IMR-90 (cell line): ENCODE measurements around the gene HAAO. TPM values are rescaled to one million over a fixed set of nuclear protein-coding genes. Genes with fewer than 3 reads are reported as not detected.

Experiments
- ATAC-seq: fragments of 200-7000 bp; cut with Tn5 transposase; 2 replicates; pipeline ENCODE4 v1.9.1; 2020; ENCODE audit warnings: low read depth, mild to moderate bottlenecking, moderate library complexity
- BruUV-seq: library from RNA; stranded (reverse); fragments of 400-500 nt; replicated peaks from 2 replicates; lab custom pipeline; 2021; lab: Mats Ljungman, UMichigan
- CTCF ChIA-PET: fragments of 300-600 bp; formaldehyde crosslinking; extraction: SDS; loops from one replicate; lab custom pipeline; 2021; ENCODE audit warnings: antibody characterized with exemption; lab: Yijun Ruan, JAX
- POLR2A ChIA-PET: fragments of 300-600 bp; sonication (Branson Sonifier 250); formaldehyde crosslinking; loops from one replicate; lab custom pipeline; 2022; ENCODE audit warnings: antibody characterized with exemption; ENCODE audit not compliant: unreplicated experiment; lab: Charles Lee
- DNase-seq: peaks from one replicate; pipeline ENCODE4 v3.0.0; 2013
- H2AFZ ChIP-seq: replicated peaks from 2 replicates; pipeline ENCODE3; 2013; ENCODE audit warnings: low read length, mild to moderate bottlenecking; ENCODE audit not compliant: poor library complexity
- H2AK5ac ChIP-seq: 2 replicates; pipeline ENCODE4 v1.6.1; 2013; ENCODE audit warnings: low read depth, low read length, inconsistent platforms
- H2AK9ac ChIP-seq: replicated peaks from 2 replicates; pipeline ENCODE3; 2013; ENCODE audit warnings: mild to moderate bottlenecking, low read depth, low read length, moderate library complexity; ENCODE audit not compliant: poor library complexity
- H2BK120ac ChIP-seq: 2 replicates; pipeline ENCODE4 v1.6.1; 2013; ENCODE audit warnings: low read depth, low read length, inconsistent platforms
- H2BK15ac ChIP-seq: 3 replicates; pipeline ENCODE4 v1.6.1; 2013; ENCODE audit warnings: low read depth, low read length, inconsistent platforms
- H2BK20ac ChIP-seq: 2 replicates; pipeline ENCODE4 v1.6.1; 2013; ENCODE audit warnings: low read depth, mild to moderate bottlenecking, inconsistent platforms, low read length, moderate library complexity
- H2BK5ac ChIP-seq: 2 replicates; pipeline ENCODE4 v1.6.1; 2013; ENCODE audit warnings: mild to moderate bottlenecking, low read depth, low read length, inconsistent platforms; ENCODE audit not compliant: poor library complexity, severe bottlenecking
- H3K14ac ChIP-seq: replicated peaks from 2 replicates; pipeline ENCODE4 v1.6.1; 2013; ENCODE audit warnings: low read depth, low read length, inconsistent platforms
- H3K18ac ChIP-seq: 2 replicates; pipeline ENCODE4 v1.6.1; 2013; ENCODE audit warnings: low read depth, low read length, control low read depth
- H3K23ac ChIP-seq: 2 replicates; pipeline ENCODE4 v1.6.1; 2013; ENCODE audit warnings: low read depth, low read length, inconsistent platforms
- H3K27ac ChIP-seq: 2 replicates; pipeline ENCODE4 v1.5.1; 2013; ENCODE audit warnings: mild to moderate bottlenecking, control low read depth, low read length; ENCODE audit not compliant: insufficient read depth
- H3K27me3 ChIP-seq: 2 replicates; pipeline ENCODE4 v1.6.1; 2013; ENCODE audit warnings: low read length; ENCODE audit not compliant: control insufficient read depth, insufficient read depth
- H3K36me3 ChIP-seq: 2 replicates; pipeline ENCODE4 v1.6.1; 2013; ENCODE audit warnings: low read length, mixed read lengths; ENCODE audit not compliant: control insufficient read depth, insufficient read depth
- H3K4ac ChIP-seq: 2 replicates; pipeline ENCODE4 v1.6.1; 2013; ENCODE audit warnings: low read depth, low read length, inconsistent platforms
- H3K4me1 ChIP-seq: 2 replicates; pipeline ENCODE4 v1.6.1; 2013; ENCODE audit warnings: low read length, mixed read lengths; ENCODE audit not compliant: control insufficient read depth, insufficient read depth
- H3K4me2 ChIP-seq: 2 replicates; pipeline ENCODE4 v1.6.1; 2013; ENCODE audit warnings: low read depth, mild to moderate bottlenecking, control low read depth, low read length, moderate library complexity
- H3K4me3 ChIP-seq: 2 replicates; pipeline ENCODE4 v1.5.1; 2013; ENCODE audit warnings: low read depth, mild to moderate bottlenecking, control low read depth, low read length, moderate library complexity; ENCODE audit not compliant: insufficient read depth
- H3K56ac ChIP-seq: 2 replicates; pipeline ENCODE4 v1.6.1; 2013; ENCODE audit warnings: low read length, inconsistent platforms; ENCODE audit not compliant: insufficient read depth; ENCODE audit errors: extremely low read depth
- H3K79me1 ChIP-seq, 2 experiments: 2 replicates each; pipeline ENCODE4 v1.6.1; 2013; ENCODE audit warnings: low read length in 2 of 2, inconsistent platforms in 1 of 2, low read depth in 1 of 2
- H3K9ac ChIP-seq: 2 replicates; pipeline ENCODE4 v1.6.1; 2013; ENCODE audit warnings: low read depth, low read length, control low read depth
- H3K9me1 ChIP-seq: 2 replicates; pipeline ENCODE4 v1.6.1; 2013; ENCODE audit warnings: low read length, inconsistent platforms; ENCODE audit not compliant: insufficient read depth
- H3K9me3 ChIP-seq: 2 replicates; pipeline ENCODE4 v1.6.1; 2013; ENCODE audit warnings: low read length; ENCODE audit not compliant: control insufficient read depth, insufficient read depth
- H4K20me1 ChIP-seq: 2 replicates; pipeline ENCODE4 v1.6.1; 2013; ENCODE audit warnings: low read length, inconsistent platforms; ENCODE audit not compliant: insufficient read depth
- H4K5ac ChIP-seq: 2 replicates; pipeline ENCODE4 v1.6.1; 2013; ENCODE audit warnings: mild to moderate bottlenecking, low read depth, low read length, control low read depth
- H4K8ac ChIP-seq, 2 experiments: 2 replicates each; pipeline ENCODE4 v1.6.1; 2013; ENCODE audit warnings: low read depth in 2 of 2, low read length in 2 of 2, control low read depth in 1 of 2, inconsistent platforms in 1 of 2
- H4K91ac ChIP-seq: 2 replicates; pipeline ENCODE4 v1.6.1; 2013; ENCODE audit warnings: low read depth, low read length, inconsistent platforms; ENCODE audit not compliant: insufficient read depth
- BHLHE40 ChIP-seq: fragments of 150-350 bp; IDR thresholded peaks from 2 replicates; pipeline ENCODE4 v1.6.1; 2016; ENCODE audit warnings: mild to moderate bottlenecking, low read depth, low read length
- CEBPB ChIP-seq: IDR thresholded peaks from 2 replicates; pipeline ENCODE4 v1.6.1; 2012; ENCODE audit warnings: low read depth, low read length, improper control_type of control experiment
- CHD1 ChIP-seq: IDR thresholded peaks from 2 replicates; pipeline ENCODE4 v1.6.1; 2012; ENCODE audit warnings: low read depth, low read length, improper control_type of control experiment
- FOS ChIP-seq: fragments of 150-350 bp; IDR thresholded peaks from 2 replicates; pipeline ENCODE4 v1.6.1; 2016; ENCODE audit warnings: low read depth, low read length
- MAFK ChIP-seq: IDR thresholded peaks from 2 replicates; pipeline ENCODE4 v1.6.1; 2012; ENCODE audit warnings: low read depth, low read length, improper control_type of control experiment
- MAZ ChIP-seq: IDR thresholded peaks from 2 replicates; pipeline ENCODE4 v1.6.1; 2012; ENCODE audit warnings: low read depth, mild to moderate bottlenecking, low read length, improper control_type of control experiment, moderate library complexity, borderline replicate concordance
- MXI1 ChIP-seq: IDR thresholded peaks from 2 replicates; pipeline ENCODE4 v1.6.1; 2012; ENCODE audit warnings: low read depth, mild to moderate bottlenecking, low read length, moderate library complexity, borderline replicate concordance
- NFE2L2 ChIP-seq: fragments of 150-350 bp; IDR thresholded peaks from 2 replicates; pipeline ENCODE4 v1.6.1; 2016; ENCODE audit warnings: low read depth, mild to moderate bottlenecking, low read length
- POLR2A ChIP-seq: IDR thresholded peaks from 2 replicates; pipeline ENCODE4 v1.6.1; 2012; ENCODE audit warnings: mild to moderate bottlenecking, low read depth, low read length
- RAD21 ChIP-seq: IDR thresholded peaks from 2 replicates; pipeline ENCODE4 v1.6.1; 2012; ENCODE audit warnings: low read length, improper control_type of control experiment
- RCOR1 ChIP-seq: IDR thresholded peaks from 2 replicates; pipeline ENCODE4 v1.6.1; 2012; ENCODE audit warnings: mild to moderate bottlenecking, low read length, improper control_type of control experiment; ENCODE audit not compliant: insufficient replicate concordance
- RFX5 ChIP-seq: IDR thresholded peaks from 2 replicates; pipeline ENCODE4 v1.8.0; 2012; ENCODE audit warnings: low read depth, mild to moderate bottlenecking, low read length, moderate library complexity
- SMC3 ChIP-seq: fragments of 150-350 bp; IDR thresholded peaks from 2 replicates; pipeline ENCODE4 v1.6.1; 2016; ENCODE audit warnings: low read depth, mild to moderate bottlenecking, antibody characterized with exemption, low read length, moderate library complexity
- USF2 ChIP-seq: fragments of 150-350 bp; IDR thresholded peaks from 2 replicates; pipeline ENCODE4 v1.6.1; 2017; ENCODE audit warnings: mild to moderate bottlenecking, antibody characterized with exemption, low read length, low read depth
- WGBS, 2 experiments: methylation state at CpG; one replicate each; pipeline versions ENCODE4 v1.1.5 to v1.1.7; 2013; ENCODE audit warnings: missing lambda C conversion rate in 2 of 2; ENCODE audit not compliant: insufficient read length in 1 of 2; ENCODE audit errors: extremely low coverage in 2 of 2; 5-methylcytosine and 5-hydroxymethylcytosine counted together
- dilution Hi-C: fragments of 300-500 bp; cut with HindIII; formaldehyde crosslinking; loops from one replicate; pipeline ENCODE4 v1.14.3; 2018; ENCODE audit warnings: low sequenced_read_pairs; ENCODE audit not compliant: unreplicated experiment
- in situ Hi-C: fragments of 300-500 bp; cut with MboI; formaldehyde crosslinking; loops from 3 replicates; pipeline ENCODE4 v1.14.3; 2019; ENCODE audit warnings: low sequenced_read_pairs, inconsistent platforms, mixed read lengths
- intact Hi-C: fragments of 100-400 bp; cut with micrococcal nuclease; formaldehyde crosslinking; loops from 2 replicates; pipeline ENCODE4 v1.10.0; 2022
- polyA plus RNA-seq, 3 experiments: library from polyadenylated mRNA; depleted of rRNA; stranded (reverse); fragments of >200 nt; gene quantifications; 2 replicates each; pipeline ENCODE4 v1.2.3, GENCODE V29; 2012; ENCODE audit warnings: low replicate concordance in 1 of 3
- total RNA-seq: library from RNA; depleted of rRNA; stranded (reverse); fragments of >200 nt; gene quantifications from 2 replicates; pipeline ENCODE4 v1.2.3, GENCODE V29; 2012
- TF ChIP-seq, protein P1 (sequence below): conservative IDR thresholded peaks from 2 replicates; pipeline ENCODE4 v1.5.1; 2012; ENCODE audit warnings: mild to moderate bottlenecking, low read depth, low read length, improper control_type of control experiment
- TF ChIP-seq, protein P2 (sequence below): fragments of 150-350 bp; IDR thresholded peaks from 2 replicates; pipeline ENCODE4 v1.6.1; 2016; ENCODE audit warnings: low read depth, mild to moderate bottlenecking, low read length, moderate library complexity, borderline replicate concordance

The HAAO gene
- total and polyA plus RNA-seq, 2 of the 4 experiments (the other 2 are of a cell fraction) = 0.05 to 0.18 TPM

GRCh38 chr2:42834161-42834560 lies 41.8 kb upstream of the HAAO start:
- dilution Hi-C loops = no loop called here
- WGBS, 2 experiments = 97% methylated on average over 5 of the region's 7 CpGs; no CpG with 5 or more reads in 1 of the 2 experiments

More at GRCh38 chr2:42834161-42834560, 41.8 kb upstream of the HAAO start:
- Histone ChIP-seq H3K23ac (no peak overlapping the region), H3K4ac (no peak overlapping the region), H3K14ac (no peak overlapping the region), H4K8ac (no peak overlapping the region), H2BK20ac (no peak overlapping the region), H4K20me1 (no peaks in the 10 kb centered on the region), H2AK9ac (no peak overlapping the region), H2BK15ac (no peak overlapping the region), H3K9me1 (0 out of 2 replicates have a peak, but pooled peaks cover 3% of the 10 kb centered on the region), H3K27ac (no peak overlapping the region), H2BK5ac (no peak overlapping the region), H3K27me3 (no peaks in the 10 kb centered on the region), H3K56ac (no peak overlapping the region), H3K9me3 (no peaks in the 10 kb centered on the region), H2BK120ac (no peak overlapping the region), H4K5ac (no peak overlapping the region), H3K36me3 (no peaks in the 10 kb centered on the region), H3K4me1 (peaks cover 3% of the 10 kb centered on the region), H3K4me2 (no peak overlapping the region), H3K79me1 (no peaks in the 10 kb centered on the region), H3K4me3 (no peak overlapping the region), H3K18ac (no peak overlapping the region), H3K9ac (no peak overlapping the region), H4K91ac (no peak overlapping the region), H2AFZ (no peak overlapping the region), H2AK5ac (peak overlapping the region; percentile 33; the same call in 1 of the 2 replicates)
- ATAC-seq (no peak), DNase-seq (no peak)
- ChIA-PET CTCF (no interaction called here), POLR2A (no interaction called here)
- BruUV-seq = no TSS peak
- in situ Hi-C loops = loop anchor here (5.0 to 25.0 kb wide), 2 partner anchors 648 to 728 kb away; no protein-coding TSS in a partner anchor
- TF ChIP-seq BHLHE40 (no peak), RAD21 (no peak), NFE2L2 (no peak), MXI1 (no peak), RCOR1 (no peak), USF2 (no peak), CEBPB (no peak), RFX5 (no peak), SMC3 (no peak), CHD1 (no peak), MAFK (no peak), POLR2A (no peak), MAZ (no peak), FOS (no peak)
- TF ChIP-seq, protein P1, sequence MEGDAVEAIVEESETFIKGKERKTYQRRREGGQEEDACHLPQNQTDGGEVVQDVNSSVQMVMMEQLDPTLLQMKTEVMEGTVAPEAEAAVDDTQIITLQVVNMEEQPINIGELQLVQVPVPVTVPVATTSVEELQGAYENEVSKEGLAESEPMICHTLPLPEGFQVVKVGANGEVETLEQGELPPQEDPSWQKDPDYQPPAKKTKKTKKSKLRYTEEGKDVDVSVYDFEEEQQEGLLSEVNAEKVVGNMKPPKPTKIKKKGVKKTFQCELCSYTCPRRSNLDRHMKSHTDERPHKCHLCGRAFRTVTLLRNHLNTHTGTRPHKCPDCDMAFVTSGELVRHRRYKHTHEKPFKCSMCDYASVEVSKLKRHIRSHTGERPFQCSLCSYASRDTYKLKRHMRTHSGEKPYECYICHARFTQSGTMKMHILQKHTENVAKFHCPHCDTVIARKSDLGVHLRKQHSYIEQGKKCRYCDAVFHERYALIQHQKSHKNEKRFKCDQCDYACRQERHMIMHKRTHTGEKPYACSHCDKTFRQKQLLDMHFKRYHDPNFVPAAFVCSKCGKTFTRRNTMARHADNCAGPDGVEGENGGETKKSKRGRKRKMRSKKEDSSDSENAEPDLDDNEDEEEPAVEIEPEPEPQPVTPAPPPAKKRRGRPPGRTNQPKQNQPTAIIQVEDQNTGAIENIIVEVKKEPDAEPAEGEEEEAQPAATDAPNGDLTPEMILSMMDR = no peak
- TF ChIP-seq, protein P2, sequence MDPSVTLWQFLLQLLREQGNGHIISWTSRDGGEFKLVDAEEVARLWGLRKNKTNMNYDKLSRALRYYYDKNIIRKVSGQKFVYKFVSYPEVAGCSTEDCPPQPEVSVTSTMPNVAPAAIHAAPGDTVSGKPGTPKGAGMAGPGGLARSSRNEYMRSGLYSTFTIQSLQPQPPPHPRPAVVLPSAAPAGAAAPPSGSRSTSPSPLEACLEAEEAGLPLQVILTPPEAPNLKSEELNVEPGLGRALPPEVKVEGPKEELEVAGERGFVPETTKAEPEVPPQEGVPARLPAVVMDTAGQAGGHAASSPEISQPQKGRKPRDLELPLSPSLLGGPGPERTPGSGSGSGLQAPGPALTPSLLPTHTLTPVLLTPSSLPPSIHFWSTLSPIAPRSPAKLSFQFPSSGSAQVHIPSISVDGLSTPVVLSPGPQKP = no peak
- intact Hi-C loops = no loop called here
